ENCODE measurements around the gene ST6GAL1.
"Not testable (repeated sequence)": the region's sequence is repeated elsewhere in the genome, so short reads cannot be mapped to it uniquely, and the experiment has no call there.

Gene ST6GAL1

GRCh38 chr3:186902154-186902553 is 28.2 kb upstream of the ST6GAL1 start:
- DNase-seq (ENCODE audit: low spot score): no peak
- TF ChIP-seq, protein P1, sequence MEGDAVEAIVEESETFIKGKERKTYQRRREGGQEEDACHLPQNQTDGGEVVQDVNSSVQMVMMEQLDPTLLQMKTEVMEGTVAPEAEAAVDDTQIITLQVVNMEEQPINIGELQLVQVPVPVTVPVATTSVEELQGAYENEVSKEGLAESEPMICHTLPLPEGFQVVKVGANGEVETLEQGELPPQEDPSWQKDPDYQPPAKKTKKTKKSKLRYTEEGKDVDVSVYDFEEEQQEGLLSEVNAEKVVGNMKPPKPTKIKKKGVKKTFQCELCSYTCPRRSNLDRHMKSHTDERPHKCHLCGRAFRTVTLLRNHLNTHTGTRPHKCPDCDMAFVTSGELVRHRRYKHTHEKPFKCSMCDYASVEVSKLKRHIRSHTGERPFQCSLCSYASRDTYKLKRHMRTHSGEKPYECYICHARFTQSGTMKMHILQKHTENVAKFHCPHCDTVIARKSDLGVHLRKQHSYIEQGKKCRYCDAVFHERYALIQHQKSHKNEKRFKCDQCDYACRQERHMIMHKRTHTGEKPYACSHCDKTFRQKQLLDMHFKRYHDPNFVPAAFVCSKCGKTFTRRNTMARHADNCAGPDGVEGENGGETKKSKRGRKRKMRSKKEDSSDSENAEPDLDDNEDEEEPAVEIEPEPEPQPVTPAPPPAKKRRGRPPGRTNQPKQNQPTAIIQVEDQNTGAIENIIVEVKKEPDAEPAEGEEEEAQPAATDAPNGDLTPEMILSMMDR (IDR thresholded peaks at IDR 0.05; ENCODE audit: borderline replicate concordance, control extremely low read depth, extremely low read depth, insufficient read depth, missing control alignments): no peak
- in situ Hi-C loops (cut with MboI; ENCODE audit: low sequenced_read_pairs, unreplicated experiment): no loop called here

DNA sequence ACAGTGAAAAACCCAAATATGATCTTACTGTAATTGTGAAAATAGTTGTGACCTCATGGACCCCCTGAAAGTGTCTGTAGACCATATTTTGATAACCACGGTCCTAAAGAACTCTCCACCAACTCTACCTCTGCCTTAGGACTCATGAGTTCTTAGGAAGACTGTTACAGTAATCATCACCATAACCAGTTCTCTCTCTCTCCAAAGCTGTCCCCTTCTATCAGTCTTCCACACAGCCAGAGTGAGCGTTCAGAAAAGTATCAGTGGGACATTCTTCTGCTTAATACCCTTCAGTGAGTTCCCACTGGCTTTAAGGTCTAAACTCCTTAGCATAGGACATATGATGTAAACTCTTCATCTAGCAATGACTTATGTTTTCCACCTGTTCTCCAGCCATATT is 27.6 kb upstream of the ST6GAL1 start:
- TF ChIP-seq, protein P1 (IDR thresholded peaks at IDR 0.05; ENCODE audit: borderline replicate concordance, control extremely low read depth, extremely low read depth, insufficient read depth, missing control alignments): no peak
- no peak for DNase-seq (ENCODE audit: low spot score)
- in situ Hi-C loops (cut with MboI; ENCODE audit: low sequenced_read_pairs, unreplicated experiment): no loop called here

DNA sequence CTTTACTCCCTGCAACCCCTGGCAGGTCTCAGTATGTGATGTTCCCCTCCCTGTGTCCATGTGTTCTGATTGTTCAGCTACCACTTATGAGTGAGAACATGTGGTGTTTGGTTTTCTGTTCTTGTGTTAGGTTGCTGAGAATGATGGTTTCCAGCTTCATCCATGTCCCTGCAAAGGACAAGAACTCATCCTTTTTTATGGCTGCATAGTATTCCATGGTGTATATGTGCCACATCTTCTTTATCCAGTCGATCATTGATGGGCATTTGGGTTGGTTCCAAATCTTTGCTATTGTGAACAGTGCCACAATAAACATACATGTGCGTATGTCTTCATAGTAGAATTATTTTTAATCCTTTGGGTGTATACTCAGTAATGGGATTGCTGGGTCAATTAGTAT is 26.6 kb upstream of the ST6GAL1 start:
- in situ Hi-C loops (cut with MboI; ENCODE audit: low sequenced_read_pairs, unreplicated experiment); DNase-seq (ENCODE audit: low spot score): not testable (repeated sequence)

GRCh38 chr3:186907075-186907474 is 23.3 kb upstream of the ST6GAL1 start:
- DNase-seq (ENCODE audit: low spot score); in situ Hi-C loops (cut with MboI; ENCODE audit: low sequenced_read_pairs, unreplicated experiment): not testable (repeated sequence)

DNA sequence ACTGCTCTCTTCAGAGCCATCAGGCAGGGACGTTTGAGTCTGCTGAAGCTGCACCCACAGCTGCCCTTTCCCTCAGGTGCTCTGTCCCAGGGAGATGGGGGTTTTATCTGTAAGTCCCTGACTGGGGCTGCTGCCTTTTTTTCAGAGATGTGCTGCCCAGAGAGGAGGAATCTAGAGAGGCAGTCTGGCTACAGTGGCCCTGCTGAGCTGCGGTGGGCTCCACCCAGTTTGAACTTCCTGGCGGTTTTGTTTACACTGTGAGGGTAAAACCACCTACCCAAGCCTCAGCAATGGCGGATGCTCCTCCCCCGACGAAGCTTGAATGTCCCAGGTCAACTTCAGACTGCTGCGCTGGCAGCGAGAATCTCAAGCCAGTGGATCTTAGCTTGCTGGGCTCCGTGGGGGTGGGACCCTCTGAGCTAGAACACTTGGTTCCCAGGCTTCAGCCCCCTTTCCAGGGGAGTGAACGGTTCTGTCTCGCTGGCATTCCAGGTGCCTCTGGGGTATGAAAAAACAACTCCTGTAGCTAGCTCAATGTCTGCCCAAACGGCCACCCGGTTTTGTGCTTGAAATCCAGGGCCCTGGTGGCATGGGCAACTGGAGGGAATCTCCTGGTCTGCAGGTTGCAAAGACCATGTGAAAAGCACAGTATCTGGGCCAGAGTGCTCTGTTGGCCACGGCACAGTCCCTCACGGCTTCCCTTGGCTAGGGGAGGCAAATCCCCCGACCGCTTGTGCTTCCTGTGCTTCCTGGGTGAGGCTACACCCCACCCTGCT is 21.1 kb upstream of the ST6GAL1 start:
- no peak for DNase-seq (ENCODE audit: low spot score)
- TF ChIP-seq, protein P1 (IDR thresholded peaks at IDR 0.05; ENCODE audit: borderline replicate concordance, control extremely low read depth, extremely low read depth, insufficient read depth, missing control alignments): no peak
- in situ Hi-C loops (cut with MboI; ENCODE audit: low sequenced_read_pairs, unreplicated experiment): no loop called here

GRCh38 chr3:186915806-186916796 is 14.2 kb upstream of the ST6GAL1 start:
- in situ Hi-C loops (cut with MboI; ENCODE audit: low sequenced_read_pairs, unreplicated experiment): no loop called here
- TF ChIP-seq, protein P1 (IDR thresholded peaks at IDR 0.05; ENCODE audit: borderline replicate concordance, control extremely low read depth, extremely low read depth, insufficient read depth, missing control alignments): no peak
- DNase-seq (ENCODE audit: low spot score): no peak

DNA sequence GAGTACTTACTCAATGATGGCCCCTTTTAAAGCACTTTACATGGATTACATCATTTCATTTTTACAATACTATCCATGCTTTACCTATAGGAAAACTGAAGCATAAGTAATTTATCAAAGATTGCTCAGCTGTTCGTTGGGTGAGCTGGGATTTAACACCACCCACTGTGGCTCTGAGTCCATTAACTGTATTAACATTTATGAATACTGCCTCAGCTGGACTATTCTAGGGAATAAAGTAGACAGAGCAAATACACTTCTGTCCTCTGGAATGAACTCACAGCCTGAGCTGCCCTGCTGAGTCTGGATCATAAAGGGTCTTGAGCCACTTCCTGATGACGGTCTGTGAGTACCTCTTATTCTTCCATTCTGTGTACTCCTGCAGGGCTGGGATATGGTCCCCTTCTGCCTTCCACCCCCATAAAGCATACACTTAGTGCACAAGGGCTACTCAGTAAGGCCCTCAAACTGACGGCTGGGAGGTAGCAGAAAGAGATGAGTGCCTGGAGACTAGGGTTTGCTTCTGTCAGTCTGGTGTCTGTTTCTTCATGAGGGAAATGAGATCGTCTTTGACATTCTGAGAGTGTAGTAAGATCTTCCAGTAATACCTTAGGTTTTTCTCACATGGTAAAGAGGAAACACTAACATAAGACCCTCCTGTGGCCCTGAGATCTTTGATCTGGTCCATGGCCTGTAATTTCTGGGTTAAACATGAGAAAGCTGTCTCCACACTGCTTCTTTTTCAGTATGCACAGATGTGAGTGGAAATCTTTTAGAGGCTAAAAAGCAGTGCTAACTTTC is 12.6 kb upstream of the ST6GAL1 start:
- DNase-seq (ENCODE audit: low spot score): no peak
- TF ChIP-seq, protein P1 (IDR thresholded peaks at IDR 0.05; ENCODE audit: borderline replicate concordance, control extremely low read depth, extremely low read depth, insufficient read depth, missing control alignments): no peak
- in situ Hi-C loops (cut with MboI; ENCODE audit: low sequenced_read_pairs, unreplicated experiment): no loop called here
